SH-SY5Y (cell line): ENCODE results near the gene ARRDC2.

Experiments
- GATA2 ChIP-seq: IDR thresholded peaks from 2 replicates; pipeline ENCODE4 v1.6.1; 2011; ENCODE audit warnings: mild to moderate bottlenecking, low read depth, low read length
- GATA3 ChIP-seq: IDR thresholded peaks from 2 replicates; pipeline ENCODE4 v1.6.1; 2011; ENCODE audit warnings: low read depth, mild to moderate bottlenecking, low read length, moderate library complexity

DNA sequence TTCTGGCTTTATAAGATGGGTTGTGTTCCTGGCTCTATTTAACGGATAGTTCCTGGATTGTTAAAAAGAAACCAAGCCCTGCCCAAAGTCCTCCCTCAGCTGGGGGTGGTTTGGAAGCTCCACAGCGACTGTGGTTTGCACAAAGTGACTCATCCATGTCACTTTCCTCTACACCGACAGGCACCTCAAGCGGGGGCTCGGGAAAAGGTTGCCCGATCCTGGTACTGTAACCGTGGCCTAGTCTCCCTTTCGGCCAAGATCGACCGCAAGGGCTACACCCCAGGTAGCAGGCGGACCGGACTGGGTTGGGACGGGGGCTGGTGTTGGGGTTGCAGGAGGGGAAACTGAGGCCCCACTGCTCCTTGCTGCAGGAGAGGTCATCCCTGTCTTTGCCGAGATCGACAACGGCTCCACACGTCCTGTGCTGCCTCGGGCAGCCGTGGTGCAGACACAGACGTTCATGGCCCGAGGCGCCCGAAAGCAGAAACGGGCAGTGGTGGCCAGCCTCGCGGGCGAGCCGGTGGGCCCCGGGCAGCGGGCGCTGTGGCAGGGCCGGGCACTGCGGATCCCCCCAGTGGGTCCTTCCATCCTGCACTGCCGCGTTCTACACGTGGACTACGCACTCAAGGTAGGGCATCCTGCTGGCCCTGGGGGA lies 1.6 kb downstream of the ARRDC2 start:
- TF ChIP-seq GATA3 (no peak), GATA2 (no peak)
